Measurements from ENCODE around the gene SLC41A3.
"Not testable (repeated sequence)": the region's sequence is repeated elsewhere in the genome, so short reads cannot be mapped to it uniquely, and the experiment has no call there.

The SLC41A3 gene

DNA sequence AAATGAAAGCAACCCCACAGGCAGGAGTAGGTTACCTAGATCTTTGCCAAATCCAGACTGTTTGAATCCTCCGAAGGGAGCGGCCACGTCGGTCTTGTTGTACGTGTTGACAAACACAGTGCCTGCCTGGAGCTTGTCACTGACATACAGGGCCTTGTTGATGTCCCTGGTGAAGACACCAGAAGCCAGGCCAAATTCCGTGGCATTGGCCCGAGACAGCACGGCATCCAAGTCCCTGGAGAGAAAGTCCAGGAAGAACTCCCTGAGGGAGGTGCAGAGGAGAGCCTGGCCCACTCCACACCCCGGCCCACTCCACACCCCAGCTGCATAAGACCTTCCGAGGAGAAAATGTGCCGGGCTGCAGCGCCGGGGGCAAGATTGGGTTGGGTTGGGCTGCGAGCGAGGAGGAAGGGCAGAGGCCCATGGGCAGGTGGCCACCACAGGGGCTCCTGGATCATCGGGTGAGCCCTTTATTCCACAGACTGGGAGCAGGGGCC is 21.8 kb upstream of the SLC41A3 start:
- DNase-seq = no peak

DNA sequence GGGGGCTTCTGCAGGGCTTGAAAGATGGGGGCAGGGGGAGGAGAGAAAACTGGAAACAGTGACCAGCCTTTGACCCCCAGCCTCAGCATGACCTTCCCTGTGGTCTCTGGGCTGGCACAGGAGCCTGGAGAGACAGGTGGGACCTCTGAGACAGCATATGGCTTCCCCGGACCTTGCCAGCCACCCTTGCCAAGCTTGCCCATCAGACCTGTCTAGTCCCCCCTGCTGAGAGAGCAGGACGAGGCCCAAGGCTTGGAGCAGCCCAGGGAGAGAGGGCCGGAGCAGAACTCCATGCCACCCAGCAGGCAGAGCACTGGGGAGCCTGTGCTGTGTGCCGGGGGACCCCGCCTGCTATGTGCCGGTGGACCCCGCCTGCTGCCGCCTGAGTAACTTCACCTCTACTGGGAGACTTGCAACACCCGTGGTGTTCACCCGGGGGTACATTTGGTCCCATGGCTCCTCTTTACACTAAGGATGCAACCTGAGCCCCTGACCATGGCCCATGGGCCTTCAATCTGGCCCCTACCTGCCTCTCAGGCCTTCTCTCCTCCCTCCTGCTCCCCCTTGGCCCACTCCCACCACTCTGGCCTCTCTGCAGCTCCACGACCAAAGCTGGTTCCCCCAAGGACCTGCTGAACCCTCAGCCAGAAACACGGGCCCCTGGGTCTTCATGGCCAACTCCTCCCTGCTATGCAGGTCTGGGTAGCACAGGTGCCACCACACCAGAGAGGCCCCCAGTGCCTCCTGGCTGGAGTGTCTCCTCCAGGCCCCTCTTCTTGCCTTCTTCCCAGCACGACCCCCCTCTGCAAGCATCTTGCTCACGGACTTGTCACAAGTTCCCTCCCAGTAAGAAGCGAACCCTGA is 21.1 kb upstream of the SLC41A3 start:
- no peak for DNase-seq

DNA sequence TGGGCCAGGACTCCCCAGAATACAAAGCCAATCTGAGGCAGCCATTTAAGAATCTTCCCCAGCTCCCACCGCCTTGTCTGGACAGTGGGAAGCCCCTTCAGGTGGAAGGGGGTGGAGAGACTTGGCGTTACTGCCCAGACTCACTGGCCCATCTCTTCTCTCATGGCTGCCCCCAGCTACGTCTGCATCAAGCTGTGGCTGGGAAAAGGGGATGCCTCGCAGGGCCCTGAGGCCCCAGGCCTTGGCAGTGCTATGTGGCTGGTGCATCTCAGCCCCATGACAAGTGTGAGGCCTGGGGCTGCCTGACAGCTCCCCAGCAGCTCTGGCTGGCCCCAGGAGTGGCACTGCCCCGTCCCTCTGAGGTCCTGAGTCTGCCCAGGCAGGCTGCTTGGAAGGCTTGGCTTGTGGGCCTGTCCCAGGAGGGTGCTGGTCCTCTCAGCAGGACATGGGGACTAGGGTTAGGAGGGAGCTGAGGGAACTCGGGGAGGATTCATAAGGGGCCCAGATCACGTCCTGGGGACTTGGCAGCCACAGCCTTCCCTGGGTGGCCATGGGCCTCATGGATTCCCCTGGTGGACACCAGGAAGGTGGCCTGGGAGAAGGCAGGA is 20.2 kb upstream of the SLC41A3 start:
- DNase-seq = no peak

DNA sequence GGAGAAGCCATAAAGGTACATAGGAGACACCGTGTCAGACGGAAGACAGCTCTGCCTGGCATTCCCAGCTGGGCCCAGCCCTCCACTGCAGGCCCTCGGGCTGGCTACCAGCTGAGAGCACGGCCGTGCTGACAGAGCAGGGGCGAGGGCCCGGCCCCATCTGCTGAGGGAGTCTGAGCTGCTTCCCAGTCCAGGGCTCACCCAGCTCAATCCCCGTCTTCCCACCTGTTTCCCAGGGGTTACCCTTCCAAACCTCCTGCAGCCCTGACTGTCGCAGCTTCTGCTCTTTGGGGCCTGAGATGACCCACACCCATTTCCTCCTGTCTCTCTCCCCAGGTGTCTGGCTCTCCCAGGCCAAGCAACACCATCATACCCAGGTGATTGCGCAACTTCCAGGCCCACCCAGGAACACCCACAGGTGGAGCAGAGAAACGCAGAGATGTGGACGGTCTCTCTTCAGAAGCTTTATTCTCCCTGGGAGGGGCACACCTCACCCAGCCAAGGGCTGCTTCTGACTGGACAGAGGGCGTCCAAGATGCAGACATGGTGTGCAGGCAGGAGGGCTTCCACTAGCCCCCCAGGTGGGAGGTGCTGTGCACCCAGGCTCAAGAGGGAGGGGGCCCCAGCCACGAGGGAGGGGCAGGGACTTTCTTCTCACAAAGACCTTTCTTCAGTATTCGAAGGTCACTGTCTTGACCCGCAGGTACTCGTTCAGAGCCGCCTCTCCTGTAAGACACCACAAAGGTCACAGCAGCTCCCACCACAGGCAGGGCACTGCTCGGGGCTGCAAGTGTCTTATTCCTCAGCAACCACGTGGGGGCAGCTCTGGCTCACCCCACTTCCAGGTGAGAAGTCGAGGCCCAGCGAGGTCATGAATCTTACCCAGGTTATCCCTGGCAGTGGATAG is 19.4 kb upstream of the SLC41A3 start:
- DNase-seq = no peak

DNA sequence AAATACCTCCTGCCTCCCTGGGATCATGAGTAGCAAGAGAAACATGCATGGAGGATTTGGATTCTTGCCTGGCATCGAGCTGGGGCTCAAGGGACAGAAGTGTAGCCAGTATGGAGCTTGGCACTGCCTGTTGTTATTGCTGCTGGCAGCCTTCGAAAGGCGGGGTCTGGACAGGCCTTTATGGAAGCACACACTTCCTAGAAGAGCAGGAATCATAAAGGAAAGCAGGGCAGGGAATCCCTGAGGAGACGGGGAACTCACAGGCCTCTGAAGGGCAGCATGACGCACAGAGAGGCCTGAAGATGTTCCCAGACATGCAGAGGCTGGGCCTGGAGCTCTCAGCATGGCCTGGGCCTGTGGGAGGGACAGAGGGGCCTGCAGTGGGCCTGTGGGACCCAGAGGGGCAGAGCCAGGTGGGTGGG is 18.6 kb upstream of the SLC41A3 start:
- DNase-seq = no peak

DNA sequence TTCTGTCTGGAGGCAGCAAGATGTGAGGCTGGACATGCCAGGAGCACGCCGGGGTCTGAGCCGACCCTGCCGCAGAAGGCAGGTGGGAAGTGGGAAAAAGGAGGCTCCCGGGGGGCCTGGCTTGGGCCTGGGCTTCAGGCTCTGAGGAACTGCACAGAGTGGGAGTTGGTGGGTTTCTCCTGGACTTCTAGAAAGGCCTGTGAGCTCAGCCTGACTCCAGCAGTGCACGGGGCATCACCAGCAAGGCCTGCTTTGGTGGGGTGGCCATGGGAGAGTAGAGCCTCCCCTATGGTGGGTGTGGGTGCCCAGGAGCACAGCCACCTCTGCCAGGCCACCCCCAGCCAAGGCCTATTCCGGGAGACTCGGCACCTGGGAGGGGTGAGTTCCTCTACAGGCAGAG is 18.1 kb upstream of the SLC41A3 start:
- no peak for DNase-seq

DNA sequence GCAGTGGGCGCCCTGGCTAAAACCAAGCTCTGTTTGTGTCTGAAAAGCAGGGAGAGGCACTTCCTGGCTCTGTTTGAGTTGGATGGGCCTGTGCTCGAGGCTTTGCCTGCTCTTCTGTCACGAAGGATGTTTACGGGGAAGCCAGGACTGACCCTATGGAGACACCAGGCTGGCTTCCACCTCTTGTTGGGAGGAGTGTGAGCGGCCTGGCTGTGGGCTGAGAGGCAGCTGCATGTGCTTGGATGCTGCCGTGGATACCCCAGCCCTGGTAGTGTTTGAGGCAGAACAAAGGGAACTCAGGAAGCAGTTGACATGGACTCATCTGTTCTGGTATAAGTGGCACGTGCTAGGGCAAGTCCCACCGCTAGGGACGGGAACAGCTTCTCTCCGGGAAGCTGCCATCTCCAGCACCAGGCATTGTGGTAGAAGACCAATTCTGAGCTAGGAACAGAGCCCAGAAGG is 17.6 kb upstream of the SLC41A3 start:
- no peak for DNase-seq

DNA sequence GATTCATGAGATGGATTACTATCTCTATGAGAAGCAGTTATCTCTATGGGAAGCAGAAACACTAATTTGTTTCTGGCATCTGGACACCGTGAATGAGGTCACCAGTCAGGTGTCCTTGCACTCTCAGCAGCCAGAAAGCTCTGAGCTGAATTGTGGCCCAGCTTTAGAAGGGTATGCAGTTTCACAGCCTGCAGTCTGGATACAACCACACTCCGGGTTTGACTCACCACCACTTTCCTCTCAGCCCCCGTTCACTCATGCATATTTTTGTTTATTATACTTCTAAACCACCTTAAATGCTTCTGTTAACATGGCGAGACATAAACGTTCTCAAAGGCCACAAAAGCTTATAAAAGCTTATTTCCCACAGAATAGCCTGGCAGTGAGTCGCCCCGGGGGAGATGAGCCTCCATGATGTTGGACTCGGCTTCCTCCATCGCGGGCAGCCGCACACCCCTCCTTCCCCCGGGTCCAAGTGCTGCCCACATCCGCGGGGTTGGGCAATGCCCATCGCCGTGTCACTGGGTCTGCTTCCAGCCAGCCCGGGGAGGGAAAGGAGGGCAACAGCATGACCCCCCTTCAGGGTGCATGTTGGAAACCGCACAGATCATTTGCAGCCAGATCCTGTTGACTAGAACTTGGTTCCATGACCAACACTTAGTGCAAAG is 16.8 kb upstream of the SLC41A3 start:
- DNase-seq = no peak

DNA sequence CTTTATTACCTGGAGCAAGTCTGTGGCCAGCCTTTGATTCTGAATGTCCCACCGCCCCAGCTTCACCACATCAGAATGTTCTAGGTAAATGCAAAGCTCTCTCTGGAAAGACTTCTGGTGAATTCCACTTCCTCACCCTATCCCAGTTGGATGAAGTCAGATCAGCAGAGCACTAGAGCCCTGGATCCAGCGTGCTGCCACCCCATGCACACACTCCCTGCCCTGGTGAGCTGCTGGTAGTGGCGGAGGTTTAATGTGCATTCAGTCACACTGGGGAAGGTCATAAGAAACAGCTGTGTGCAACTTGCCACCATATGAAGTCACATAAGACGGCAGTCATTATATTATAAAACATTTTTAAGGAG is 16.3 kb upstream of the SLC41A3 start:
- no peak for DNase-seq

DNA sequence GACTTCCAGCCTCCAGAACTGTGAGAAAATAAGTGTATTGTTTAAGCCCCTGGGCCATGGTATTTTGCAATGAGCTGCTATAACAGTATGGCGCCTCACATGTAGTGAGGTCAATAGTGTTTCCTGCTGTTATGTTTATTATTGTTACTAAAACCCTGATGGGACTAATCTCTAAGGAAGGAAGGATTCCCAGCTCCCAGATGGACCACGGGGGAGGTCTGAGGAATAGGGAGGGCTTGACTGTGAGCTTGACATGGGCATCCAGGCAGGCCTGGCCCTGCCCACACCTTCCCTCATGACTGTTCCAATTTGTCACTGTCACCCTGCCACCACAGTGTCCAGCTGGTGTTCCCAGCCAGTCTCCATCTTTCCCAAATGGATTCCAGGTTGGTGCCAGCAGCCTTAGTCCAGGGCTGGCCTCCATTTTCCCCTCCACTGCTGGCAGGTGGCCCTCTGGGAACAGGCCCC is 14.5 kb upstream of the SLC41A3 start:
- no peak for DNase-seq

DNA sequence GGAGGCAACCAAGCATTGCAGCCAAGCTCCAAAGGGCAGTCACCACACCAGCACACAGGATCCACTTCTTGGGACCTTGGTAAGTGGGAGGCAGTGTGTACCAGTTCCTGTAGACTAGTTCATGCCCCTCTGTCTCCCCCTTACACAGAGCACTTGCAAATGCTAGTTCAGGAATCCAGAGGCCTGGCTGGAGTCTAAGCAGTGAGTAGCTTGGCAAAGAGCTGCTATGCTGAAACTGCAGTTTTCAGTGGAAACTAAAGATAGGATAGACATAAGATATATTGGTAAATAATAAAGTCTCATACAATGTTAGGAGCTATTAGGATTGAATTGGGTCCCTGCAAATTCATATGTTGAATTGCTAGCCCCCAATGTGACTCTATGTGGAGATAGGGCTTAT is 13.9 kb upstream of the SLC41A3 start:
- DNase-seq = no peak

DNA sequence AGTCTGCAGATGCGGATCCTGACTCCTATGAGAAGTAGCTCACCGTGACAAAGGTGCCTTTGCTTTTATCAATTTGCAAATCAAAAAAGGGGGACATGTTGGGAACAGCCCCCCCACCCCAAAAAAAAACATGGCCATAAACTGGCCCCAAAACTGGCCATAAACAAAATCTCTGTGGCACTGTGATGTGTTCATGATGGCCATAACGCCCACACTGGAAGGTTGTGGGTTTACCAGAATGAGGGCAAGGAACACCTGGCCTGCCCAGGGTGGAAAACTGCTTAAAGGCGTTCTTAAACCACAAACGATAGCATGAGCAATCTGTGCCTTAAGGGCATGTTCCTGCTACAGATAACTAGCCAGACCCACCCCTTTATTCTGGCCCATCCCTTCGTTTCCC is 12.3 kb upstream of the SLC41A3 start:
- not testable (repeated sequence) for DNase-seq

DNA sequence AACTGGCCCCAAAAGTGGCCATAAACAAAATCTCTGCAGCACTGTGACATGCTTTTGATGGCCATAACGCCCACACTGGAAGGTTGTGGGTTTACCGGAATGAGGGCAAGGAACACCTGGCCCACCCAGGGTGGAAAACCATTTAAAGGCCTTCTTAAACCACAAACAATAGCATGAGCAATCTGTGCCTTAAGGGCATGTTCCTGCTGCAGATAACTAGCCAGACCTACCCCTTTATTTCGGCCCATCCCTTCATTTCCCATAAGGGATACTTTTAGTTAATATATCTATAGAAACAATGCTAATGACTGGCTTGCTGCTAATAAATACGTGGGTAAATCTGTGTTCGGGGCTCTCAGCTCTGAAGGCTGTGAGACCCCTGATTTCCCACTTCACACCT is 8.2 kb upstream of the SLC41A3 start:
- not testable (repeated sequence) for DNase-seq

DNA sequence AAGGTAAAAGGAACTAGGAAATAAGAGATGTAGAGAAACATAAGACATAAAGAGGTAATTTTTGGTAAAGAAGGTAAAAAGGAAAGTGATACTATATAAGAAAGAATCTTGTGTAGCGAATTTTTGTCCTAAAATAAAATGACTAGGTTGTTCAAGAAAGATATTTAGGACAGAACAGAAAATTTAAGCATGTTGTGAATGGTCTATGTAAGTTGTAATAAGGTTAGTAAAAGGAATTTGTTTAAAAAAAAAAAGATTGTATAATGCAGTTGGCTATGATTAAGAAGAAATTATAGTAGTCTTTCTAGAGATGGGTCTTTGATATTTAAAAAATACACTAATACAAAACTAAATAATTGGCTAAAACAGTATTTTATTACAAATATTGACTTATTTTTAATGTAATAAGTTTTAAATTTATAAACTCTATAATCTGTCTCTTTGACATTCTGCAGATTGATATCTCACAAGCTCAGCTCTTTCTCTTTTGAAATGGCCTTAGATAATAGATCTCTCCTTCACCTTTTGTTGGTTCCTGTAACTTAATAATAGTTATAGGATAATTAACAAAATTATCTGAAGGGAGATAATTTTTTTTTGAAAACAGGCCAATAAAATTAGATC is 3.7 kb upstream of the SLC41A3 start:
- DNase-seq = no peak

DNA sequence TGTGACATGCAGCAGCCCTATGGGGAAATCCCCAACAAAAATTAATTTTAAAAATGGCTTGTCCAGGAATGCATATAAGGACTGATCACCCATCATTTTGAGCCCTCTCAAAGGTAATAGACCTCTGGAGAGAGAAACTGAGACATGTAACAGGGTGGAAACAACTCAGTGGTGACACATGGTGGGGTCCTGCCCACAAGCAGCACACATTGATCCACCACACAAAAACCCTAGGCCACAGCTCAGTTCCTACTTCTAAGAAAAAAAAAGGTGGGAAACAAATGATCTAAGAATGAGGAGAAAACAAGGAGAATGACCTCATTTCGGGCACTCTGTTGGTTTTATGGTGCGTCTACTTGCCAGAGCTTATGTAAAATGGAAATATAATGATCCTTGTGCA is 1.9 kb upstream of the SLC41A3 start:
- DNase-seq = no peak

DNA sequence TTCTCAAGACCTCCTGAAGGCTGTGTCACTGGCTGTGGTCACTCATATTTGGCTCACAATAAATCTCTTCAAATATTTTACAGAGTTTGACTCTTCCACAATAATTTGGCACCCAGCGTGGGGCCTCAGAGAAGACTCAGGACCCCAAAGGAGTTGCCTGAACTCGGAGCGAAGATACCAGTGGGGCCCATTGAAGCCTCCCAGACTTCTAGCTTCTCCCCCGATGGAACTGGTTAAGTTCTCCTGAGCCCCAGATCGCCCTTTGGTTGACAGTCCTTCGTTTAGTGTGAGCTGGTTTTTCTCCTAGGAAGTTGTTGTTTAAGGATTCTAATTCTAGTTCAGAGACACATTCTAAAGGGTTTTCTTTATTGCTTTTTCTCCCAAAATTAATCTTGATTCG is 1.4 kb upstream of the SLC41A3 start:
- DNase-seq = no peak

DNA sequence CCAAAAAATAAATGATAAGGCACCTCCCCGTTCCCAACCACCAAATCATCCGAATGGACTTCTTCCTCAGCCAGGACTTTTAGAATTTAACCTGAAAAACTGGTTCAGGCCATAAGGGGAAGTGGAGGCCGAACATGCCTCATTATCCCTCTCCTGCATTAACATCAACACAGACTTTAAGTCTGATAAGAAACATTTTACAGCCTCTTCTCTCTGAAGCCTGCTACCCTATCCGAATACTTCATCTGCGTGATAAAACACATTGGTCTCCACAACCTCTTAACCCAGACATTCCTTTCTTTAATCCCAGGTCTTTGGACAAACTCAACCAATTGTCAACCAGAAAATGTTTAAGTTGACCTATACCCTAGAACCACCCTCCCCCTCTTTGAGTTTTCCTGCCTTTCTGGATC is 850 bp upstream of the SLC41A3 start:
- no peak for DNase-seq

DNA sequence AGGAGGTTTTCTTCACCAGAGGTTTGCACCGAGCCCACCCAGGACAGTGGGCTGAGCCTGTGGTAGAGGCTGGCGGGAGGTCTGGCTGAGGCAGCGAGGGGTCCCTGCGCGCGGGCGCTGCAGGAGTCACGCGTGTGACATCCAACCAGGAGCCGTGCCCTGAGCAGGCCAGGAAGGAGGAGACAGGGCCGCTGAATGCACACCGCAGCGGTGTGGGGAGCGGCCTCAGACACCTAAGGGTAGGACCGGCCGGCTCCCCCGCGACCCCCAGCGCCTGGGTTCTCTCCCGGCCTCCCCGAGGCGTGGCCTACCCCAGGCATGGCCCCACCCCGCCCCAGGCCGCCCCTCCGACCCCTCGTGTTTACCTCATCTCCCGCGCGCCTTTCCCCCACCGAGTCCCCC is 412 bp downstream of the SLC41A3 start:
- DNase-seq = no peak

DNA sequence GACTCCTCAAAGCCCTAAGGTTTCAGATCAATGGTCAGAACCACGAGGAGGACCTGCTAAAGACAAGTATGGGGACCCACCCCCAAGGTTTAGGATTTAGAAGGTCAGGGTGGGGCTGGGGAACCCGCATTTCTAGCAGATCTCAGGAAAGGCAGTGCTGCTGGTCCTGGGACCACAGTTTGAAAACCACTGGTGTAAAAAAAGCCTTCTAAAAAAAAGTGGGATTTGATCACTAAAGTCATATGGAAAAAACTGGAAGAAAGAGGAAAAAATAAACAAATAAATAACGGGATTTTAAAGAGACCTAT is 832 bp downstream of the SLC41A3 start:
- no peak for DNase-seq

DNA sequence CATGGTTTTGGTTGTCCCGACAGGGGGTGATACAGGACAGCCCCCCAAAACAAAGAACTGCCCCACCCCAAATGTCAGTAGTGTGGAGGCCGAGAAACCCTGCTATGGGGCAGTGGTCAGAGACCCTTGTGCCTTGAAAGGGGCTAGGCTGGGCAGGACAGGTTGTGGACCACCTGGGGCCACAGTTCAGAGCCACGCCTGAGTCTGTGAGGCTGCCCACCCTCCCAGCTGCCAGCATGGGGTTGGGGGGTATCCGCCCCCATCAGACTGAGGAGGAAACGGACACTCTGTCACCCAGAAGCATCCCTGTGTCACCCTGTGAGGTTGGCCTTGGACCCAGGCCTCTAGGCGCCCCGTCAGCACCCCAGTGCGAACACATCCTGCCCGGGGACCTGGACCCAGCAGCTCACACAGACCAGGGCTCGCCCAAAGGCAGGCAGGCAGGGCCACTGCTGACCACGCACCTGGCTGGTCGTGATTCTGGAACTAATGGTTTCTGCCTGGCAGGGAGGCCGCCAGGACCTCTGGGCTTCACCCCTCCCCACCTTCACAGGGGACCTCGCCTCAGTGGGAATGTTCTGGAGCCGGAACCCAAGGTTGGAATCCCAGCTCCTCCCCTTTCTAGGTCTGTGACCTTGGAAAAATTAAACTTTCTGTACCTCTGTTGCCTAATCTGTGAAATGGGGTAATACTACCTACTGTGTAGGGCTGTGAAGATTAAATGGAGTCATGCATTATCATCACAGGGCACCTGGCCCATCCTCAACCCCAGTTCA is 1.4 kb downstream of the SLC41A3 start:
- DNase-seq = no peak

DNA sequence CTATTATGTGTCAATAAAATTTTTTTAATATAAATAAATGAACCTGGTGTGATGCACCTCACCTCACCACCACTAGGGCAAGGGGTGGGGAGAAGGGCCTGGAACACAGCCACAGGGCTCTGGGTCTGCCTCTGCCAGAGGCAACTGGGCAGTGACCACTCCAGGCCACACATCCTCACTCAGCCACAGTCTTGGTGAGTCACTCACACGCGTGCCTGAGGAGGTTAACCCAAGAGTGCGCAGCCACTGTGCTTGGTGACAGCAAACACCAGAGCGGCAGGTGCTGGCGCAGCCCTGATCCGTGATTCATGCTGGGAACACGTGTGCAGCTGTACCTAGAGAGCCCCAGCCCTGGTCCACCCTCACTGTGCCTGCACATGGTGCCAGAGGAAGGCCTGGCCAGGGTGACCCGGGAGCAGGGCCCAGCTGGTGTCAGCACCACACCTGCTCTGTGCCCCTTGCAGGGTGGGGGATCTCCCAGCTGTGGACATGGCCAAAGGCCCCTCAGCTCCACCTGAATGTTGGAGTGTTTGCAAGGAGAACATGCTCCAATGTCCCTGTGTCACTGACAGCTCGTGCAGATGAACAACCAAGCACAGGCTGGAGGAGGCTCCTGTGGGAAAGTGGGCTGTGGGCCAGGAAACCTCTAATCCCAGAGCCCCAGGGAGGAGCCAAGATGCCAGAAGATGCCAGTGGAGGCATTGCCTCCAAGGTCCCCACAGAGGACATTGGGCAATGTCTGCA is 2.1 kb downstream of the SLC41A3 start:
- no peak for DNase-seq

Measured in GF-D8 (cell line).